ENCODE results near the gene TTC31. TPM values are rescaled to one million over a fixed set of nuclear protein-coding genes. Genes with fewer than 3 reads are reported as not detected.
"Not testable (repeated sequence)": the region's sequence is repeated elsewhere in the genome, so short reads cannot be mapped to it uniquely, and the experiment has no call there.

TTC31 gene
- total RNA-seq, 1 donor from 2014 or later, result 19.5 TPM

DNA sequence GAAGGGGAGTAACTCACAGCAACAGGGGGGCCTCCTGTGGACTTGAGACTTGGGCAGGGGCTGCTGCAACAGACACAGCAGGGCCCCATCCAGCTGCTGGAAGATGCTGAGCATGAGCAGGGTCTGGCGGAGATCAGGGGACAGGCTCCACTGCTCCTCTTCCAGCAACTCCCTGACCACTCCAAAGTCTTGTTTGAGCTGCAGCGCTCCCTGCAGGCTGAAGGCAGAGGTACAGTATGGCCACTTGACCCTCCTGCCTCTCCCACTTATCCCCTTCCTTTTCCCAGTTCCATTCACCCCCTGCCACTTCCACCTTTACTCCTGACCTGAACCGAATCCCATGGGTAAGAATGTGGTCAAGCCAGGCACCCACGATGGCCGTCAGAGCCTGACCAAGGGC lies 8.0 kb upstream of the TTC31 start:
- H3K27me3 ChIP-seq, result no peaks in the 10 kb centered on the region
- intact Hi-C loops (cut with DNase I), result no loop called here
- H3K9me3 ChIP-seq, result no peaks in the 10 kb centered on the region
- peaks cover 14% of the 10 kb centered on the region in 2 donors for H3K4me1 ChIP-seq
- no peak overlapping the region for H3K4me3 ChIP-seq
- H3K27ac ChIP-seq, result no peak overlapping the region
- H3K36me3 ChIP-seq, result peaks cover 31 to 34% of the 10 kb centered on the region in 2 donors
- no peak for DNase-seq (ENCODE audit: low spot score in 2 of 2)
- TF ChIP-seq, protein P1, sequence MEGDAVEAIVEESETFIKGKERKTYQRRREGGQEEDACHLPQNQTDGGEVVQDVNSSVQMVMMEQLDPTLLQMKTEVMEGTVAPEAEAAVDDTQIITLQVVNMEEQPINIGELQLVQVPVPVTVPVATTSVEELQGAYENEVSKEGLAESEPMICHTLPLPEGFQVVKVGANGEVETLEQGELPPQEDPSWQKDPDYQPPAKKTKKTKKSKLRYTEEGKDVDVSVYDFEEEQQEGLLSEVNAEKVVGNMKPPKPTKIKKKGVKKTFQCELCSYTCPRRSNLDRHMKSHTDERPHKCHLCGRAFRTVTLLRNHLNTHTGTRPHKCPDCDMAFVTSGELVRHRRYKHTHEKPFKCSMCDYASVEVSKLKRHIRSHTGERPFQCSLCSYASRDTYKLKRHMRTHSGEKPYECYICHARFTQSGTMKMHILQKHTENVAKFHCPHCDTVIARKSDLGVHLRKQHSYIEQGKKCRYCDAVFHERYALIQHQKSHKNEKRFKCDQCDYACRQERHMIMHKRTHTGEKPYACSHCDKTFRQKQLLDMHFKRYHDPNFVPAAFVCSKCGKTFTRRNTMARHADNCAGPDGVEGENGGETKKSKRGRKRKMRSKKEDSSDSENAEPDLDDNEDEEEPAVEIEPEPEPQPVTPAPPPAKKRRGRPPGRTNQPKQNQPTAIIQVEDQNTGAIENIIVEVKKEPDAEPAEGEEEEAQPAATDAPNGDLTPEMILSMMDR (IDR thresholded peaks at IDR 0.05), result no peak

DNA sequence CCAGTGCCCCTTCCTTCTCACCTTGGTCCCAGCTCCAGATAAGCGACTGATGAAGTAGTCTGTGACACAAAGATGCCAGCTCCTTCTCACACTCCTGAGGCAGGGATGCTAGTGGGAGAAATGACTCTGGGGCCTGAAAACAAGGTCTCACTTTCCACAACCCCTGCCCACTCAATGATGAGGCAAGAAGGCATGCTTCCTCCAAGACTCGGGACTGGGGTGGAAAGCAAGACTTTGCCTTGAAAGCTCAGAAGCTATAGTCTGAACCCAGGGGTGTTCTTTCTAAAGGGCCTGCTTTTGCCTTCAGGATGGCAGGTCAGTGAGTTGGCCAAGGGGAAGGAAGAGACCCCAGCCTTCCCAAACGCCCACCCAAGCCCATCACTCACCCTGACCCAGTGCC lies 1.4 kb upstream of the TTC31 start:
- peak overlapping the region in 1 of 2 donors; percentile 85 for H3K27ac ChIP-seq
- no peak for DNase-seq (ENCODE audit: low spot score in 2 of 2)
- intact Hi-C loops (cut with DNase I), result no loop called here

GRCh38 chr2:74481961-74482800 lies 700 bp upstream of the TTC31 start:
- Histone ChIP-seq H3K36me3 (peaks cover 8 to 37% of the 10 kb centered on the region in 2 donors), H3K4me1 (peaks cover 9 to 21% of the 10 kb centered on the region in 2 donors), H3K4me3 (peak overlapping the region; percentile 80 to 85), H3K9me3 (no peaks in the 10 kb centered on the region), H3K27ac (peak overlapping the region; percentile 85 to 90), H3K27me3 (no peaks in the 10 kb centered on the region)
- intact Hi-C loops (cut with DNase I), result loop anchor here (1.0 to 2.0 kb wide), 2 partner anchors 10 to 15 kb away; partner anchors contain the start of gene MRPL53
- no peak for DNase-seq (ENCODE audit: low spot score in 2 of 2)
- TF ChIP-seq, protein P1 (IDR thresholded peaks at IDR 0.05), result peak in 1 of 3 experiments; percentile 4

More for the DNA sequence above, 1.4 kb upstream of the TTC31 start:
- H3K36me3 ChIP-seq, result peaks cover 13 to 34% of the 10 kb centered on the region in 2 donors
- TF ChIP-seq, protein P1 (IDR thresholded peaks at IDR 0.05), result no peak
- peak overlapping the region; percentile 80 to 85 for H3K4me3 ChIP-seq
- H3K9me3 ChIP-seq, result no peaks in the 10 kb centered on the region
- peaks cover 9 to 21% of the 10 kb centered on the region in 2 donors for H3K4me1 ChIP-seq
- H3K27me3 ChIP-seq, result no peaks in the 10 kb centered on the region

DNA sequence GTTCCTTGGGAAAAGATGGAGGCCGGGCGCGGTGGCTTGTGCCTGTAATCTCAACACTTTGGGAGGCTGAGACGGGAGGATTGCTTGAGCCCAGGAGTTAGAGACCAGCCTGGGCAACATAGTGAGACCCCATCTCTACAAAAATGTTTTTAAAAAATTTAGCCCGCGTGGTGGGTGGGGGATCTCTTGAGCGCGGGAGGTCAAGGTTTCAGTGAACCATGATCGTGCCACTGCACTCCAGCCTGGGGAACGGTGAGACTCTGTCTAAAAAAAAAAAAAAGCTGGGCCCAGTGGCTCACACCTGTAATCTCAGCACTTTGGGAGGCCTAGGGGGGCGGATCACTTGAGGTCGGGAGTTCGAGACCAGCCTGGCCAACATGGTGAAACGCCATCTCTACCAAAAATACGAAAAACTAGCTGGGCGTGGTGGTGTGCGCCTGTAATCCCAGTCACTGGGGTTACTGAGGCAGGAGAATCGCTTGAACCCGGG lies 839 bp downstream of the TTC31 start:
- Histone ChIP-seq H3K36me3 (peaks cover 3 to 32% of the 10 kb centered on the region in 2 donors), H3K4me1 (peaks cover 9 to 21% of the 10 kb centered on the region in 2 donors), H3K4me3 (peak overlapping the region; percentile 80 to 85)
- not testable (repeated sequence) for DNase-seq (ENCODE audit: low spot score in 2 of 2); H3K27ac ChIP-seq; H3K9me3 ChIP-seq; H3K27me3 ChIP-seq
- intact Hi-C loops (cut with DNase I), result loop anchor here (1.0 to 2.0 kb wide), 6 partner anchors 17 to 104 kb away; partner anchors contain the start of genes AUP1, DOK1, HTRA2 and INO80B

DNA sequence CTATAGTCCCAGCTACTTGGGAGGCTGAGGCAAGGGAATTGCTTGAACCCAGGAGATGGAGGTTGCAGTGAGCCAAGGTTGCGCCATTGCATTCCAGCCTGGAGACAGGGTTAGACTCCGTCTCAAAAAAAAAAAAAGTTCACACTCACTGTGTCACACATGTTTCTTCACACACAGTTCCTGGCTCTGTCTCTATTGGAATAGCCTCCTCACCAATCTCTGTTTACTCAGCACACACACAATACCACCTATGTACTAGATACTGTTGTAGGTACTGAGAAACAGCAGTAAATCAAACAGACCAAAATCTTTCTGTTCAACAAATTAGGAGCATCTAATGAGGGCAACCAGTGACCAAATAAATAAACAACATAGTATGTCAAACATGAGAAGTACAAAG lies 3.3 kb downstream of the TTC31 start:
- intact Hi-C loops (cut with DNase I), result no loop called here
- no peak overlapping the region for H3K27ac ChIP-seq
- no peaks in the 10 kb centered on the region for H3K27me3 ChIP-seq
- H3K9me3 ChIP-seq, result no peaks in the 10 kb centered on the region
- peaks cover 17 to 44% of the 10 kb centered on the region in 2 donors for H3K36me3 ChIP-seq
- DNase-seq (ENCODE audit: low spot score in 2 of 2), result no peak
- peaks cover 3 to 14% of the 10 kb centered on the region in 2 donors for H3K4me1 ChIP-seq
- no peak overlapping the region for H3K4me3 ChIP-seq
- TF ChIP-seq, protein P1 (IDR thresholded peaks at IDR 0.05), result no peak
